ENCODE data around the gene DNM1. TPM values are rescaled to one million over a fixed set of nuclear protein-coding genes. Genes with fewer than 3 reads are reported as not detected.
A peak's percentile ranks its signal among the peaks of the same experiment; 100 is the strongest.

The DNM1 gene
- total RNA-seq, 1 donor from 2014 or later: 112 TPM

GRCh38 chr9:128249908-128250838 lies 47.0 kb downstream of the DNM1 start:
- Mint-ChIP-seq H3K9me3 (no peaks in the 10 kb centered on the region), H3K4me1 (ENCODE audit: unreplicated experiment) (peaks cover 23% of the 10 kb centered on the region), H3K27ac (peak overlapping the region; percentile 62), H3K4me3 (peak overlapping the region; percentile 81), H3K27me3 (no peaks in the 10 kb centered on the region), H3K36me3 (peaks cover 9% of the 10 kb centered on the region)
- DNase-seq (ENCODE audit: extremely low spot score, unreplicated experiment): peak; percentile 95
- no peak for TF ChIP-seq CTCF (conservative IDR thresholded peaks at IDR 0.05)

- no peaks in the 10 kb centered on the region for H3K27me3 Mint-ChIP-seq
- H3K4me3 Mint-ChIP-seq: peak overlapping the region; percentile 84
- DNase-seq (ENCODE audit: extremely low spot score, unreplicated experiment): no peak
- H3K27ac Mint-ChIP-seq: peak overlapping the region; percentile 54
- H3K9me3 Mint-ChIP-seq: no peaks in the 10 kb centered on the region
- peaks cover 19% of the 10 kb centered on the region for H3K4me1 Mint-ChIP-seq (ENCODE audit: unreplicated experiment)
- TF ChIP-seq CTCF (conservative IDR thresholded peaks at IDR 0.05): no peak
- H3K36me3 Mint-ChIP-seq: peaks cover 9% of the 10 kb centered on the region
Observed at GRCh38 chr9:128250839-128251731, 47.9 kb downstream of the DNM1 start.

DNA sequence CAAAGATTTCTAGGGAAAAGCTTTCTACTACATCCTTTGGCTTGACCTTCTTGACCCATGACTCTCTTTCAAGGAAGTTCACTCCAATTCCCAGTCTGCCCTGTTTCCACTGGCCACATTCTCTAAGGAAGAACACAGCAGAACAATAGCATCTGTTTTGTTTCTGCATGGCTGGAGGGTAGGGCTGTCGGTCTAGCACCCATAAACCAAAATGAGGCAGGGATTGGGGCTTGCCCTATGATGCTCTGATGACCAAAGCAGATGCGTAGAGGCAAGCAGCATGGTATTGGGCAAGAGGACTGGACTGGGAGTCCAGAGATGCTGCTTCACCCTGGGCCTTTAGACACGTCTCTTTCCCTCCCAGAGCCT lies 48.5 kb downstream of the DNM1 start:
- H3K4me3 Mint-ChIP-seq: peak overlapping the region; percentile 76
- TF ChIP-seq CTCF (conservative IDR thresholded peaks at IDR 0.05): no peak
- H3K27me3 Mint-ChIP-seq: no peaks in the 10 kb centered on the region
- H3K9me3 Mint-ChIP-seq: no peaks in the 10 kb centered on the region
- H3K27ac Mint-ChIP-seq: peak overlapping the region; percentile 54
- peaks cover 9% of the 10 kb centered on the region for H3K36me3 Mint-ChIP-seq
- no peak for DNase-seq (ENCODE audit: extremely low spot score, unreplicated experiment)
- H3K4me1 Mint-ChIP-seq (ENCODE audit: unreplicated experiment): peaks cover 19% of the 10 kb centered on the region

DNA sequence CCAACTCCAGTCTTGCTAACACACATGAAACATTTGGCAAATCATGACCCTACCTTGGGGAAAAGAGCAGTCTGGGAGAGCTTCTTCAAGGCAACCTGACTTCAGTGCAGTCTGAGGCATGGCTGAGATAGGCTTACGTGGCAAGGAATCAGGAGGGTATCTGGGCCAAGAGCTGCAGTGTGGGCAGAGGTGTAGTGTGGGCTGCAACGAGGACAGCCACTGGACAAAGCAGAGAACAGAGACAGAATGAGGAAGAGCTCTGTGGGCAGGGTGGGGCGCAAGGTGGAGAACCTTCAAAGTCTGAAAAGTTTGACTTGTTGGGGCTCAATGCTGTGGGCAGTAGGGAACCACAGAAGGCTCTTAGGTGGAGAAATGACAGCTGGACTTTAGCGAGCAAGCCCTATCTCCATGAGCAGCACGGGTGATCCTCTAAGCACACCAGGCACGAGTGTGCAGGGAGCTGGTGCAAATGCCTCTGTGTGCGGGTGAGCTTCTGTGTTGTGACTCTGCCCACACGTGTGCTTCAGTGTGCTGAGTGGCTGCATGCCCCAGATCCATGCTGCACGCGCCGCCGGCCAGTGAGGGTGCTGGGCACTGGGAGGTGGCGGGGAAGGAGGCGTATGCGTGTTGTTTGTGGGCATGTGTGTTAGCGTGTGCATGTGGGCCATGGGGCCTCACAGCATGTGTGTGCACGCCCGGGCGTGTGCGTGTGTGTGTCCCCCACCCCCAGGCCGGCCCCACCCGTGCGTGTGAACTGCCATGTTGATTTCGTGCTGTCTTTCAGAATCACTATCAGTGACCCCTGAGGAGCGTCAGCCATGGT lies 49.3 kb downstream of the DNM1 start:
- H3K27ac Mint-ChIP-seq: no peak overlapping the region
- H3K4me1 Mint-ChIP-seq (ENCODE audit: unreplicated experiment): peaks cover 20% of the 10 kb centered on the region
- no peaks in the 10 kb centered on the region for H3K27me3 Mint-ChIP-seq
- no peaks in the 10 kb centered on the region for H3K9me3 Mint-ChIP-seq
- DNase-seq (ENCODE audit: extremely low spot score, unreplicated experiment): no peak
- H3K36me3 Mint-ChIP-seq: peaks cover 9% of the 10 kb centered on the region
- no peak for TF ChIP-seq CTCF (conservative IDR thresholded peaks at IDR 0.05)
- H3K4me3 Mint-ChIP-seq: peak overlapping the region; percentile 76
